Endothelial cell of umbilical vein (primary cell): ENCODE results near the gene POLR2C. TPM values are rescaled to one million over a fixed set of nuclear protein-coding genes. Genes with fewer than 3 reads are reported as not detected.

Source experiments
- BruUV-seq: library from RNA; stranded (reverse); fragments of 400-500 nt; replicated peaks from 2 replicates; lab custom pipeline; 2021; lab: Mats Ljungman, UMichigan
- CTCF ChIA-PET: fragments of 300-600, 350-600 bp; sonication (Branson Sonifier 250); formaldehyde crosslinking; loops from one replicate; lab custom pipeline; 2021; ENCODE audit warnings: antibody characterized with exemption, inconsistent platforms; lab: Charles Lee
- POLR2A ChIA-PET: fragments of 300-600, 350-600 bp; sonication (Branson Sonifier 250); formaldehyde crosslinking; loops from one replicate; lab custom pipeline; 2021; ENCODE audit warnings: antibody characterized with exemption, inconsistent platforms; lab: Charles Lee
- DNase-seq: peaks from one replicate; pipeline ENCODE4 v3.0.0-alpha.2; 2011; ENCODE audit warnings: low read depth, low spot score
- FAIRE-seq: peaks from 2 replicates; lab custom pipeline; 2011; peaks lifted over from hg19 to GRCh38; lab: Jason Lieb, UNC
- H2AFZ ChIP-seq: 2 replicates; pipeline ENCODE4 v1.6.0; 2012; ENCODE audit warnings: low read depth, low read length, control low read depth, inconsistent platforms
- H3K27ac ChIP-seq: 2 replicates; pipeline ENCODE4 v1.5.1; 2011; ENCODE audit warnings: low read depth, mild to moderate bottlenecking, control low read depth, low read length, moderate library complexity; ENCODE audit not compliant: insufficient read depth
- H3K27me3 ChIP-seq, 2 experiments: 2 replicates each; pipeline versions ENCODE4 v1.6.0 to v1.6.1; 2011; ENCODE audit warnings: low read length in 2 of 2, mixed read lengths in 1 of 2; ENCODE audit not compliant: control insufficient read depth in 2 of 2, insufficient read depth in 2 of 2
- H3K36me3 ChIP-seq, 2 experiments: 2 replicates in 1 of 2; 3 replicates in 1 of 2; pipeline ENCODE4 v1.5.1; 2011; ENCODE audit warnings: low read length in 2 of 2, mild to moderate bottlenecking in 1 of 2, moderate library complexity in 1 of 2; ENCODE audit not compliant: control insufficient read depth in 2 of 2, insufficient read depth in 2 of 2; ENCODE audit errors: extremely low read depth in 1 of 2
- H3K4me1 ChIP-seq: 3 replicates; pipeline ENCODE4 v1.5.1; 2011; ENCODE audit warnings: mild to moderate bottlenecking, low read length; ENCODE audit not compliant: control insufficient read depth, insufficient read depth; ENCODE audit errors: extremely low read depth
- H3K4me2 ChIP-seq: 2 replicates; pipeline ENCODE4 v1.6.1; 2011; ENCODE audit warnings: low read length, control low read depth, mixed read lengths; ENCODE audit not compliant: insufficient read depth
- H3K4me3 ChIP-seq, 3 experiments: fragments of 200-600 bp in 1 of 3; sonication (generic), shearing (Covaris generic) in 1 of 3; replicated peaks in 1 of 3; 2 replicates each; pipeline ENCODE4 v1.5.1; 2011 to 2016; ENCODE audit warnings: control low read depth in 3 of 3, low read length in 3 of 3, mild to moderate bottlenecking in 2 of 3, inconsistent platforms in 1 of 3, low read depth in 1 of 3, moderate library complexity in 1 of 3; ENCODE audit not compliant: insufficient read depth in 1 of 3
- H3K79me2 ChIP-seq: 2 replicates; pipeline ENCODE4 v1.6.0; 2012; ENCODE audit warnings: low read length, inconsistent platforms; ENCODE audit not compliant: control insufficient read depth, insufficient read depth
- H3K9ac ChIP-seq: replicated peaks from 2 replicates; pipeline ENCODE3; 2011; ENCODE audit warnings: low read length, control low read depth; ENCODE audit not compliant: insufficient read depth; ENCODE audit errors: extremely low read depth
- H3K9me1 ChIP-seq: replicated peaks from 3 replicates; pipeline ENCODE4 v1.6.0; 2011; ENCODE audit warnings: mild to moderate bottlenecking, low read length; ENCODE audit not compliant: control insufficient read depth, insufficient read depth; ENCODE audit errors: extremely low read depth
- H3K9me3 ChIP-seq: replicated peaks from 2 replicates; pipeline ENCODE4 v1.5.1; 2012; ENCODE audit warnings: low read length, inconsistent platforms; ENCODE audit not compliant: control insufficient read depth, insufficient read depth
- H4K20me1 ChIP-seq: replicated peaks from 2 replicates; pipeline ENCODE3; 2011; ENCODE audit warnings: mild to moderate bottlenecking, low read length; ENCODE audit not compliant: control insufficient read depth, insufficient read depth; ENCODE audit errors: extremely low read depth
- EZH2 ChIP-seq: IDR thresholded peaks from 2 replicates; pipeline ENCODE4 v1.6.1; 2012; ENCODE audit warnings: borderline replicate concordance, low read depth, mild to moderate bottlenecking, moderate library complexity, low read length, inconsistent platforms; ENCODE audit not compliant: severe bottlenecking
- FOS ChIP-seq: IDR thresholded peaks from 2 replicates; pipeline ENCODE4 v1.6.1; 2011; ENCODE audit warnings: mild to moderate bottlenecking, low read length, moderate library complexity, borderline replicate concordance; ENCODE audit not compliant: insufficient read depth
- GATA2 ChIP-seq: IDR thresholded peaks from 2 replicates; pipeline ENCODE4 v1.7.0; 2011; ENCODE audit warnings: low read depth, mild to moderate bottlenecking, moderate library complexity, mixed read lengths, low read length; ENCODE audit not compliant: insufficient read length, insufficient read depth
- JUN ChIP-seq: IDR thresholded peaks from 2 replicates; pipeline ENCODE4 v1.6.1; 2011; ENCODE audit warnings: borderline replicate concordance, low read depth; ENCODE audit not compliant: insufficient read length, insufficient read depth
- MYC ChIP-seq: IDR thresholded peaks from one replicate; pipeline ENCODE4 v1.6.1; 2011; ENCODE audit warnings: mild to moderate bottlenecking, low read depth, low read length
- POLR2A ChIP-seq: IDR thresholded peaks from 2 replicates; pipeline ENCODE4 v1.6.1; 2012; ENCODE audit warnings: low read depth, mild to moderate bottlenecking, control low read depth, low read length
- POLR2AphosphoS5 ChIP-seq: IDR thresholded peaks from 2 replicates; pipeline ENCODE4 v1.6.1; 2012; ENCODE audit warnings: low read depth, mild to moderate bottlenecking, control low read depth, low read length, moderate library complexity; ENCODE audit not compliant: insufficient read depth
- dilution Hi-C: fragments of 300-500 bp; cut with MboI; formaldehyde crosslinking; loops from one replicate; pipeline ENCODE4 v1.15.0; 2019; ENCODE audit warnings: low sequenced_read_pairs; ENCODE audit not compliant: extremely low pct_ligation_motif_present
- intact Hi-C: fragments of 100-400 bp; cut with micrococcal nuclease; formaldehyde crosslinking; loops from one replicate; pipeline ENCODE4 v1.10.0; 2022
- polyA plus RNA-seq, 4 experiments: library from polyadenylated mRNA; depleted of rRNA in 3 of 4; stranded (reverse) in 3 of 4; unstranded in 1 of 4; fragments of >200 nt; gene quantifications; 2 replicates each; pipeline versions ENCODE4 v1.2.1 to v1.2.3, GENCODE V29; 2011 to 2012; ENCODE audit warnings: missing spikeins in 1 of 4
- total RNA-seq: library from RNA; stranded (reverse); gene quantifications from 2 replicates; pipeline ENCODE4 v1.2.3, GENCODE V29; 2021
- TF ChIP-seq, protein P1 (sequence below): IDR thresholded peaks from 2 replicates; pipeline ENCODE4 v1.6.1; 2011; ENCODE audit not compliant: insufficient read depth, insufficient read length
- TF ChIP-seq, protein P2 (sequence below), 2 donors: IDR thresholded peaks; 1 replicate in 1 of 2; 2 replicates in 1 of 2; pipeline ENCODE4 v1.5.1; 2011; ENCODE audit warnings: low read length in 2 of 2, mild to moderate bottlenecking in 2 of 2, moderate library complexity in 2 of 2, control low read depth in 1 of 2, inconsistent platforms in 1 of 2, low read depth in 1 of 2; ENCODE audit not compliant: insufficient read depth in 1 of 2; ENCODE audit errors: extremely low read depth in 1 of 2

POLR2C gene
- total and polyA plus RNA-seq, 2 donors (not counting 3 experiments of a cell fraction or from before 2014, with no cell fraction given): 65.2 to 129 TPM

DNA sequence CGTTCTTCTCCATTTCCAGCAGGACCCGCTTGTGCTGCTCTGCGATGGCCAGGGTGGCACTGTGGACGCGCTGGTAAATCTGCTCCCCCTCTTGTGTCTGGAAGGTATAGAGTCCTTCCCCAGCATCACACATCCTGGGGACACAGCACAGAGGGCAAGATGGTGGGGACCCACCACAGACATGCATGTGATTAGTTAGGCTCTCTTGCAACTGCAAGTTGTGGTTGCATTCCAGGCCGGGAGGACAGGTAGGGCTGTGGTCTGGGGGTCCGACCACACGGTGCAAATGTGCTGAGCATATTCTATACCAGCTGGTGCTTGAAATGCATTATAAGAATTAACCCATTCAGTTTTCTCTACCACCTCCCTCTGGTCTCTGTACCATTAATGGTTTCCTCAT lies 11.4 kb downstream of the POLR2C start:
- intact Hi-C loops: loop anchor here (10.0 kb wide), 1 partner anchor 171 kb away; no protein-coding TSS in a partner anchor
- CTCF ChIA-PET: interaction anchor here (3.6 to 4.8 kb wide), 2 partner anchors 10 to 47 kb away, joined by 24 to 25 read pairs; partner anchors contain the start of gene POLR2C
- DNase-seq (no peak), FAIRE-seq (no peak)
- Histone ChIP-seq H4K20me1 (no peaks in the 10 kb centered on the region), H3K4me3 (no peak overlapping the region), H3K9me3 (no peaks in the 10 kb centered on the region), H3K4me2 (no peak overlapping the region), H2AFZ (no peak overlapping the region), H3K27ac (no peak overlapping the region), H3K27me3 (no peaks in the 10 kb centered on the region), H3K9ac (no peak overlapping the region), H3K9me1 (no peaks in the 10 kb centered on the region), H3K36me3 (peaks cover 11 to 46% of the 10 kb centered on the region in 2 experiments), H3K4me1 (peaks cover 24% of the 10 kb centered on the region), H3K79me2 (peaks cover 10% of the 10 kb centered on the region)
- no peak for TF ChIP-seq MYC
- TF ChIP-seq JUN: no peak
- TF ChIP-seq GATA2: no peak
- TF ChIP-seq POLR2AphosphoS5: no peak
- TF ChIP-seq, protein P1, sequence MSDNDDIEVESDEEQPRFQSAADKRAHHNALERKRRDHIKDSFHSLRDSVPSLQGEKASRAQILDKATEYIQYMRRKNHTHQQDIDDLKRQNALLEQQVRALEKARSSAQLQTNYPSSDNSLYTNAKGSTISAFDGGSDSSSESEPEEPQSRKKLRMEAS: no peak
- TF ChIP-seq, protein P2, sequence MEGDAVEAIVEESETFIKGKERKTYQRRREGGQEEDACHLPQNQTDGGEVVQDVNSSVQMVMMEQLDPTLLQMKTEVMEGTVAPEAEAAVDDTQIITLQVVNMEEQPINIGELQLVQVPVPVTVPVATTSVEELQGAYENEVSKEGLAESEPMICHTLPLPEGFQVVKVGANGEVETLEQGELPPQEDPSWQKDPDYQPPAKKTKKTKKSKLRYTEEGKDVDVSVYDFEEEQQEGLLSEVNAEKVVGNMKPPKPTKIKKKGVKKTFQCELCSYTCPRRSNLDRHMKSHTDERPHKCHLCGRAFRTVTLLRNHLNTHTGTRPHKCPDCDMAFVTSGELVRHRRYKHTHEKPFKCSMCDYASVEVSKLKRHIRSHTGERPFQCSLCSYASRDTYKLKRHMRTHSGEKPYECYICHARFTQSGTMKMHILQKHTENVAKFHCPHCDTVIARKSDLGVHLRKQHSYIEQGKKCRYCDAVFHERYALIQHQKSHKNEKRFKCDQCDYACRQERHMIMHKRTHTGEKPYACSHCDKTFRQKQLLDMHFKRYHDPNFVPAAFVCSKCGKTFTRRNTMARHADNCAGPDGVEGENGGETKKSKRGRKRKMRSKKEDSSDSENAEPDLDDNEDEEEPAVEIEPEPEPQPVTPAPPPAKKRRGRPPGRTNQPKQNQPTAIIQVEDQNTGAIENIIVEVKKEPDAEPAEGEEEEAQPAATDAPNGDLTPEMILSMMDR (IDR thresholded peaks at IDR 0.05; ENCODE audit: extremely low read depth in 1 of 2, insufficient read depth in 1 of 2, low read depth in 1 of 2, low read length in 2 of 2): no peak
- no peak for TF ChIP-seq EZH2
- no peak for TF ChIP-seq FOS
- TF ChIP-seq POLR2A: no peak
- dilution Hi-C loops: no loop called here
- POLR2A ChIA-PET: no interaction called here
- no TSS peak for BruUV-seq
